GM18508 (cell line): ENCODE measurements around the gene PIGM.
"Not testable (repeated sequence)": the region's sequence is repeated elsewhere in the genome, so short reads cannot be mapped to it uniquely, and the experiment has no call there.

Experiments used
- ATAC-seq: cut with Tn5 transposase; IDR thresholded peaks from one replicate; pipeline ENCODE4 v1.9.1; 2021; ENCODE audit warnings: moderate number of reproducible peaks; ENCODE audit not compliant: insufficient read depth, unreplicated experiment

PIGM gene

DNA sequence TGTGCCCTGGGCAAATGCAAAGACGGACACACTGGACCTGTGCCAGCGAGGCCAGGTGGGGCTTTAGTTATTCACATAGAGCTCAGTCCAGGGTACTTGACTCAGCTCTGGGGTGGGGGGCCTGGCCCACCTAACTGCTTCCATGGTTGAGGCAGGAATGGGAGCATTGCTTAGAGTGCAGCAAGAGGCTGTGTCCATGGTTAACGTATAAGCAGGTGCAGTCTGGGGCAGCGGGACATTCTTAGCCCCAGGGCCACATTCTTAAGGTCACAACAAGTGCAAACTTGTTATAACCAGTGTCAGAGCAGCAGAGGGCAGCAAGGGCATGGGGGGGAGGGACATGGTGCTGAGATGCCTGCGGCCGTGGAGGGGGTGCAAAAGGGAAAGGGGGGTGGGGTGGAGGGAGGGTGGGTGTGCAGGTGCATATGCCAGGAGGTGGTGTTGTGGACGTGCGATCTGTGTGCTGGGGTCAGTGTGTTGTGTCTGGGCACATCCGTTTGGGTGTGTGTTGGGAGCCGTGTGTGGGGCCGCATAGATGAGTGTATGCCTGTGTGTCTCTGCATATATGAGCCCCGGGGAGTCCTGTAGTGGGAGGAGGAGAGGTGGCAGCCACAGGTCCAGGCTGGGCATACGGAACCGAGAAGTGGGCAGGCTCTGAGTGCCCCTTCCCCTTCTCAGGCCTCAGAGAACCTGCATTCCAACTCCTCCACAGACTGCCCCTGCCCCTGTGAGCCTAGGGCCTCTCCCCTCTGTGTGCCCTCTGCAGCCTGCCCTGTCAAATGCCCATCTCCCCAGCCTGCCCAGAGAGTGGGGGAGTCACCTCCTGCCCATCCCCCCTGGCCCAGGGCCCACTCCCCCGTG is 29.8 kb upstream of the PIGM start:
- ATAC-seq = no peak

DNA sequence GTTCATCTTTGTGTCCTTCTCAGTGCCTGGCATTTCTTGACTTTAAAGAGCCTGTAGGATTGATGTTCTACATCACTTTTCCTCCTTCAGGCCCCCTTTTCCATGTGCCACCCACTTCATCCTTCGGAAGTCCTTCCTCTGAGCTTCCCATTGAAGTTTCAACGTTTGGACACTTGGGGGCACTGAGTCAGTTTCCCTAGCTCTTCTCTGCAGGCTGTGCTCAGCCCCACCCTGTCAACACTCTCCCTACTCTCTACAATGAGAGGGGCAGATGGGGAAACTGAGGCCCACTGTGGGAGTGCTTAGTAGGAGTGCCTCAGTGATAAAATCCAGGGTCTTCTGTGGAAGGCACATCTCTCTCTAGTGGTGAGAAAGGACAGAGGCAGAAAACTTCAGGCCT is 26.3 kb upstream of the PIGM start:
- no peak for ATAC-seq

DNA sequence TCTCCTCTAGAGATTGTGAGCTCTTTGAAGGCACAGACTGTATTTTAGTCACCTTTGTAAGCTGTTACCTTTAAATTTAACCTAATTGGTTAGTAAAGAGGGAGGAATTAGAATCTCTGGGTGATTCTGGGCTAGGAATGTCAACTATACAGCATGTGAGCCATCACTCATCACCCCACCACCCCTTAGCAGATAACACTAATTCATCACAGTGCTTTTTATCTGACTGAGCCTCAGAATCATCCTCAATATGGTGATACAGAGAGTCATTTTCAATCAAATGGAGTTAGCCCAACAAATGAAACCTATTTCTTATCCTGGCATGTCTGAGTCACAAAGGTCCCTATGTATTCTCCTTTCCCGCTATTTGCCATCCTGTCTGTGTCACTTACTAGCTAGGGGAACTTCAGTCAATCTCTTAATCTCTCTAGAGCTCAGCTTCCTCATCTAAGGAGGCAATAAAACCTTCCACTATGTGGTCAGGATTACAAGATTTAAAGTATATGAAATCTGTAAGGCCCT is 24.9 kb upstream of the PIGM start:
- no peak for ATAC-seq

- ATAC-seq = no peak
These were observed 22.0 kb upstream of the PIGM start for GRCh38 chr1:160053548-160054365.

DNA sequence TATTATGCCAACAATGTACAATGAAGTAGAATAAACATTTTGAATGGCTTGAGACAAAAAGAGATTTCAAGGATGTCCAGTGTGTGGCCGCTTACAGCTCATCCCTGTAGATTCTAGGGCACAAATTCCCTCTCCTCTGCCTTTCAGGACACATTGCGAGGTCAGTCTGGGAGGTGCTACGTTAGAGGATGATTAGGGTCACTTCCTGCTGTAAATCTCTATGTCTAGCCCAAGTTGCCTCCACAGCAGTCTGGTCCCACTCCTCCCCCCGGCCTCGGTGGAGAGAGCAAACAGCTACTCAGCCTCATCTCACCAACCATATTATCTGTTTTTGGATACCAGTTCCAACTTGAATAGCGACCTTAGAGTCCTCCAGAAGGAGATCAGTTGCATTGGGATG is 21.1 kb upstream of the PIGM start:
- no peak for ATAC-seq

GRCh38 chr1:160050619-160051018 is 18.8 kb upstream of the PIGM start:
- ATAC-seq = no peak

DNA sequence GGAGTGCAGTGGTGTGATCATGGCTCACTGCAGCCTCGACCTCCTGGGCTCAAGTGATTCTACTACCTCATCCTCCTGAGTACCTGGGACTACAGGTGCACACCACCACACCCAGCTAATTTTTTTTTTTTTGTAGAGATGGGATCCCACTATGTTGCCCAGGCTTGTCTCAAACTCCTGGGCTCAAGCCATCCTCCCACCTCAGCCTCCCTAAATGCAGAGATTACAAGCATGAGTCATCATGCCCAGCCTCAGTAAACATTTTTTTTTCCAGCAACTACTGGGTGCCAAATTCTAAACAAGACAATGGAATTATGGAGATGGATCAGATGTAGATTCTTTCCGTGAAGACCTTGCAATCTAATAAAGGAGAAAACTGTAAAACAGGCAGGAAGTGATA is 18.4 kb upstream of the PIGM start:
- not testable (repeated sequence) for ATAC-seq

- ATAC-seq = no peak
These were observed 17.3 kb upstream of the PIGM start for GRCh38 chr1:160049101-160049500.

DNA sequence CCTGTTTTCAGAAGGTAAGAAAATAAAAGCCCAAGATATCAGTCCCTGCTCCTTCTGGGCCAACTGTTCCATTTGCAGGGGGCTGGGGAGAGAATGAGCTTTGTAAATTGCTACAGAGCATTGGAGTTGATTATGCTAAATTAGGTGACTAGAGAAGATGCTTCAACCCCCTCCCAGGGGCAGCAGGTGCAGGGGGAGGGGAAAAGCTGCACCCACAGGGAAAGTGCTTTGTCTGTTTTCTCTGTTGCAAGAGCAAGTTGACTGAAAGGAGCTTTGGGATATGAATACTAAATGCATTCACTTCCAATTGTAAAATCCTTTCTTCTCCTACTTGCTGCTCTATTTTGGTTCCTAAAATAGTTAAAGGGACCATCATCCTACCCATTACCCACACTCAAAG is 16.5 kb upstream of the PIGM start:
- ATAC-seq = no peak

- ATAC-seq = no peak
These were observed 15.6 kb upstream of the PIGM start for GRCh38 chr1:160047111-160047991.

GRCh38 chr1:160046494-160047110 is 14.8 kb upstream of the PIGM start:
- ATAC-seq = no peak

DNA sequence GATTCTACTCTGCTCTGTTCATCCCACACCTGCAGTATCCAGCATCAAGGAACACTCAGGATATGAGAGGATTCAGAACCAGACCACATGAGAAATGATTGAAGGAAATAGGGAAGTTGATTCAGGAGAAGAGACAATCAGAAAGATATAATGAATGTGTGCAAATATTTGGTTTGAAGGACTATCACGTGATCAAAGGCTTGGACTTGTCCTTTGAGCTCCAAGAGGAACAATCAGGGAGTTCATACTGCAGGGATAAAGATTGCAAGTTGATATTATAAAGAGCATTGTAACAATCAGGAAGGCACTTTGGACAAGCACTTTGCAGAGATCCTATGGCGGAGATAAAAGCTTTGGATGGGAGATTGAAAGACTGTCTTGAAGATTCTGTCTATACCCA is 13.9 kb upstream of the PIGM start:
- no peak for ATAC-seq

DNA sequence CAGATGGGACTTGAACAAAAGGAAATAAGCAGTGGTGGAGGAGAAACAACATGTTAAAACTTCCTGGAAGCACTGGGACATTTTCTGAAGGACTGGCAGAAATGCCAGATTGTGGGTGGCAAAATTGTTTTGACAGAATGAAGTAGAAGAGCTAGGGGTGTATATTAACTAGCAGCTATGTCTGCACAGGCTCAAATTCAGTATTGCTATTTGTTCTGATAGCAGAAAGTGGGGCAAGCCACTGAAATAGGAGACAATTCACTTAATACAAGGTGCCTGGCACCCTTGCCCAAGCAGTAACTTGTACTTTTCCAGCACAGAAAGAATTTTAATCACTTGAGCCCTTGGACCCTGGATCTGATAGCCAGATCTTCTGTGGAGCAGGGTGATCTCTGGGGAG is 11.8 kb upstream of the PIGM start:
- ATAC-seq = no peak

DNA sequence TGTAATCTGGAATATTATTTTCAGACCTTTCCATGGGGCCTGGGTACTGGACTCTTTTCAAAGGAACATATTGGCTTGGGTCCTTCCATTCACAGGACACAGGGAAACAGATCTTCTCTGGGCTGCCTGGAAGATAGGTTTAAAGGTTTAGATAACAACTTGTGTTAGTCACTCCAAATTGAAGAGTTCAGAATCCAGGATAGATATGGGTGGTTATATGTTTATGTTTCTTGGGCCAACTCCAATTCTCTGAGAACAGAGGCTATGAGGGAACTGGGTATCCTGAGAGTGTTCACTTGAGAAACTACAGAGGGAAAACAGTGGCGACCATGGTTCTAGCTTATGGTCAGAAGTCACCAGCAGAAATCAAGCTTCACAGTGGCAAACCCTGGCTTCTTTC is 8.7 kb upstream of the PIGM start:
- ATAC-seq = no peak

DNA sequence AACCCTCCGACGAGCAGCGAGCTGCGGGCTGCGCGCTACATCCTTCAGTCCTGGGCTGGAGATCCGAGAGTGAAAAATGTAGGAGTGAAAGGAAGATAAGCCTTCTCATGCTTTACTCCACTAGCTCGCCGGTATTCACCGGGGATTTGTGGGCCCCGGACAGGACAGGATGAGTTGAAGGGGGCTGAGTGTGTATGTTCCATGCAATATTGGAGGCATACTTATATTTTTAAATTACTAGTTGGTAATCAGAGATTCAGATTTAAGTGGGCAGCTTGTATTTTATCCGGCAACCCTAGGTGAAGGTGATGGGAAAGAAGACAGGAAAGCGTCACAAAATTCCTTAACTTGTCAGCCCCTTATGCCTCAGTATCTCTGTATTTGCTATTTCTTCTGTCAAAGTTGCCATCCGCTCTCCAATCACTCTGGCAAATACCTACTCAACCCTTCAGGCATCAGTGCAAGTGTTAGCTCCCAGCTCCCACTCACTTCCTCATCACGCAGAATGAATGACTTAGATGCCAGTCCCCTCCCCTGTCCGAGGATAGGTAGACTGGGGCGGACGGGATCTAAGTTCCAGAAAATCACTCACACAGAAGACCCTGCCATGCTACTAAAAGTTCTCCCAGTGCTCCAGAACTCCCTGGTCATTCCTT is 503 bp upstream of the PIGM start:
- no peak for ATAC-seq

DNA sequence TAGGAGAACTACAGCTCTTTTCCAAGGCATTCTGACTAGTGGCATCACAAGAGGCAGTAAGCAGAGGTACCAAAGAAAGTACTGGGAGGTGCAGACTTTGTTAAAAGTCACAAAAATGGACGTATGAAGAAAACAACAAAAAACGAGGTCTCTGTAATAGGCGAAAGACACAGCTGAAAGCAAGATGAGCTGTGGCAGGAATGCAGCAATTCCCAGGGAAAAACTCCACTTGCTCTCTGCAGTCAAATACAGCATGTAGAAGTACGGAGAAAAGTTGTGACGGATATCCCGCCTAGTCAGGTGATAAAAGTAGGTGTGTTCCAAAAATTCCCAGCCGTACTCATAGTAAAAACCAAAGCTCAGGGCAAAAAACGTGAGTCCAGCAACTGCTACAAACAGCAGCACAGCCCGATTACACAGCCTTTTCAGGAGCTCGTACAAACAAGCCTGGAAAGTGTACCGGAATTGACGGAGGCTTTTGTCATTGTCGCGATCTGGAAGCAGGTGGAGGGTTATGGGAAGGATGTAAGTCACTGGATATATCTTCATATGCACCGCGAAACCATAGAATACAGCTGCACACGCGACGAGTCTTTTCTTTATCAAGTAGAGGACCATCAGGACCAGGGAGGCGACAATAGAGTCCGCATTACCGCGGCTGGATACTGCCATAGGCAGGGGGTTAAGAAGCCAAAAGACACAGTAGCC is 979 bp downstream of the PIGM start:
- ATAC-seq = no peak

GRCh38 chr1:160028426-160028825 is 3.4 kb downstream of the PIGM start:
- ATAC-seq = no peak

- no peak for ATAC-seq
These were observed 6.5 kb downstream of the PIGM start for GRCh38 chr1:160025314-160025713.
